LNCaP clone FGC (cell line): ENCODE results near the gene CLOCK.

Experiments
- DNase-seq: peaks from one replicate; pipeline ENCODE4 v3.0.0-alpha.2; 2011; ENCODE audit warnings: low read depth
- H3K4me3 ChIP-seq: 2 replicates; pipeline ENCODE4 v1.5.1; 2011; ENCODE audit warnings: mild to moderate bottlenecking, low read depth, low read length, control low read depth
- TF ChIP-seq, protein P1 (sequence below): IDR thresholded peaks from 2 replicates; pipeline ENCODE4 v1.5.1; 2012; ENCODE audit warnings: mild to moderate bottlenecking; ENCODE audit not compliant: control insufficient read depth, insufficient read depth; ENCODE audit errors: extremely low read depth

CLOCK gene

GRCh38 chr4:55540271-55540670 lies 6.4 kb downstream of the CLOCK start:
- TF ChIP-seq, protein P1, sequence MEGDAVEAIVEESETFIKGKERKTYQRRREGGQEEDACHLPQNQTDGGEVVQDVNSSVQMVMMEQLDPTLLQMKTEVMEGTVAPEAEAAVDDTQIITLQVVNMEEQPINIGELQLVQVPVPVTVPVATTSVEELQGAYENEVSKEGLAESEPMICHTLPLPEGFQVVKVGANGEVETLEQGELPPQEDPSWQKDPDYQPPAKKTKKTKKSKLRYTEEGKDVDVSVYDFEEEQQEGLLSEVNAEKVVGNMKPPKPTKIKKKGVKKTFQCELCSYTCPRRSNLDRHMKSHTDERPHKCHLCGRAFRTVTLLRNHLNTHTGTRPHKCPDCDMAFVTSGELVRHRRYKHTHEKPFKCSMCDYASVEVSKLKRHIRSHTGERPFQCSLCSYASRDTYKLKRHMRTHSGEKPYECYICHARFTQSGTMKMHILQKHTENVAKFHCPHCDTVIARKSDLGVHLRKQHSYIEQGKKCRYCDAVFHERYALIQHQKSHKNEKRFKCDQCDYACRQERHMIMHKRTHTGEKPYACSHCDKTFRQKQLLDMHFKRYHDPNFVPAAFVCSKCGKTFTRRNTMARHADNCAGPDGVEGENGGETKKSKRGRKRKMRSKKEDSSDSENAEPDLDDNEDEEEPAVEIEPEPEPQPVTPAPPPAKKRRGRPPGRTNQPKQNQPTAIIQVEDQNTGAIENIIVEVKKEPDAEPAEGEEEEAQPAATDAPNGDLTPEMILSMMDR, result no peak
- no peak for DNase-seq
- H3K4me3 ChIP-seq, result no peak overlapping the region

- TF ChIP-seq, protein P1, result no peak
- no peak for DNase-seq
- no peak overlapping the region for H3K4me3 ChIP-seq
These were observed 7.1 kb downstream of the CLOCK start for GRCh38 chr4:55539658-55540057.

GRCh38 chr4:55538531-55538930 lies 8.2 kb downstream of the CLOCK start:
- TF ChIP-seq, protein P1, result no peak
- DNase-seq, result no peak
- no peak overlapping the region for H3K4me3 ChIP-seq

DNA sequence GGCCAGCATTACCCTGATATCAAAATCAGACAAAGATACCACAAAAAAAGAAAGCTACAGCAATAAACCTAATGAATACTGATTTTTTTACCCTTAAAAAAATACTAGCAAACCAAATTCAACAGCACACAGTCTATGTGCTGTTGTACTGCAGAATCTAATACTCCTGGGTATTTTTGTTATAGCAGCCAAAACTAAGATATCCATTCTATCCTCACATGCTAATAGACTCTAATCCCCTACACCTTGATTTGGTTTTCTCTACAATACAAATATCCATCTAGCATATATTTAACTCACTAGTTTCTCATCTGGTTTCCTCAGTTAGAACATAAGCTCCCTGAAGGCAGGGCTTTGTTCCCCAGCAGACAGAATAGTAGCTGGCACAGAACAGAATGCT lies 12.4 kb downstream of the CLOCK start:
- no peak overlapping the region for H3K4me3 ChIP-seq
- no peak for DNase-seq
- TF ChIP-seq, protein P1, result no peak

DNA sequence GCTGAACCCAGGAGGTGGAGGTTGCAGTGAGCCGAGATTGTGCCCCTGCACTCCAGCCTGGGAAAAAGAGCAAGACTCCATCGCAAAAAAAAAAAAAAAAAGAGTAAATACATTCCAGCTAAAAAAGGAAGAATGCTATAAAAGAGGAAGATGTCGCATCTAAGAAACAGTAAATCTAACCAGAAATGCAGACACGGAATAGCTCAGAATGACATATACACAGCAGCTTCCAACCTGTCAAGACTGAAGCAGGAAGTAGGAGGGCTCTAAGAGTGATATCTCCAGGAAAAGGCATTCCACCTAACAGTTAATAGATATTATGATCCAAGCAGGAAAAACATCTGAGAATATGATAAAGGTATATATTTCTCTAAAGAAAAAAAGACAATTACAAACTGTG lies 16.0 kb downstream of the CLOCK start:
- TF ChIP-seq, protein P1, result no peak
- no peak for DNase-seq
- H3K4me3 ChIP-seq, result no peak overlapping the region

DNA sequence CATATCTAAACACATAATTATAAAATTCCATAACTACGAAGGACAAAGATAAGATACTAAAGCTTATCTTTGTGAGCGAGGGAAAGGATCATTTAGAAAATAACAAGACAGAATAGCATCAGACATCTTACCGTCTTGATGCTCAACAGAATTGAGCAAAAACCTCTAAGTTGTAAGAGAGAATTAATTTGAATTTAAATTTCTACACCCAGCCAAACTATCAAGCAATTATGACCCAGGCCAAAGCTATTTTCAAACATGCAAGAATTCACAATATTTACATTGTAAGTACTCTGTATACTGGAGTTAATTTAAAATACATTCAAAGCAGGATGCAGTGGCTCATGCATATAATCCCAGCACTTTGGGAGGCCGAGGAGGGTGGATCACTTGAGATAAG lies 16.5 kb downstream of the CLOCK start:
- TF ChIP-seq, protein P1, result no peak
- H3K4me3 ChIP-seq, result no peak overlapping the region
- no peak for DNase-seq

- TF ChIP-seq, protein P1, result no peak
- DNase-seq, result no peak
- H3K4me3 ChIP-seq, result no peak overlapping the region
These were observed 18.2 kb downstream of the CLOCK start for GRCh38 chr4:55528491-55528890.
